Activated CD8-positive, alpha-beta memory T cell treated with anti-CD3 and anti-CD28 coated beads for 4 hours (primary cell): ENCODE measurements around the gene GTF2H1.

ENCODE experiments used
- DNase-seq, 2 donors: peaks; one replicate each; pipeline ENCODE4 v3.0.0-alpha.2; 2020; ENCODE audit warnings: low read depth in 2 of 2

The GTF2H1 gene

DNA sequence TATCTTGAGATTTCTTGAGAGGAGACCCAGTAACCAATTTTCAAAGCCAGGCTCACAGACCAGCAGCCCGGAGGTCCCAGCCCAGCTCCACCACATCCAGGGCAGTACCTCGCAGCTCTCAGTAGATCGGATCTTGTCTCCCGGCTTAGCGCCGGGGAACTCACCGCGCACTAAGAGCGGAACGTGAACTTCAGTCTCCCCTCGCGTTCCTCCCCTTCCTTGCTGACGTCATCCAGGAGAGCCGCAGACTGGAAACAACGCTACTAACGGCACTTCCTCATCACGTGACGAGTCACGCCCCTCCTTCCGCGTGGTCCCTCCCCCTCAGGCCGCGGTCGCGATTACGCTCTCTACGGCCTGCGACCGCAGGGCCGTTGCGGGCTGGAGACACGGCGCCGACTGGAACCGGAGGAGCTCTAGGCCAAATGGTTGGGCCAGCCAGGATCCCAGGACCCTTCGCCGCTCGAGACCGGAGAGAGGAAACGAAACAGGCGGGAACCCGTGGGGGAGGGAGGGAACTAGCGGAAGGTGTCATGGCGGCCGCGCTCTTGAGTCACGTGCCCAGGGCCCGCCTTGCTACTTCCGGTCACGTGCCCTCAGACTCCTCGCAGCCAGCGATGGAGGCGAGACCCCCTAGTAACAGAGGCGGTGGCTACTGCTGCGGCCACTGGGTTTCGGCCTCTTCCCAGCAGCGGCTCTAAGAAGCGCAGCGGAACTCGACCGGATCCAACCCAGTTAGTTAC lies at the start of gene GTF2H1, which contains the start of gene HPS5:
GTF2H1 (plus strand) TSS at position 599 of the 743 bp plus-strand sequence. CDS start 10,508 bp downstream, outside the sequence.
HPS5 (minus strand) TSS at position 172 of the 743 bp plus-strand sequence. CDS start 4,282 bp downstream, outside the sequence.
- DNase-seq: peak; percentile 93 to 94

DNA sequence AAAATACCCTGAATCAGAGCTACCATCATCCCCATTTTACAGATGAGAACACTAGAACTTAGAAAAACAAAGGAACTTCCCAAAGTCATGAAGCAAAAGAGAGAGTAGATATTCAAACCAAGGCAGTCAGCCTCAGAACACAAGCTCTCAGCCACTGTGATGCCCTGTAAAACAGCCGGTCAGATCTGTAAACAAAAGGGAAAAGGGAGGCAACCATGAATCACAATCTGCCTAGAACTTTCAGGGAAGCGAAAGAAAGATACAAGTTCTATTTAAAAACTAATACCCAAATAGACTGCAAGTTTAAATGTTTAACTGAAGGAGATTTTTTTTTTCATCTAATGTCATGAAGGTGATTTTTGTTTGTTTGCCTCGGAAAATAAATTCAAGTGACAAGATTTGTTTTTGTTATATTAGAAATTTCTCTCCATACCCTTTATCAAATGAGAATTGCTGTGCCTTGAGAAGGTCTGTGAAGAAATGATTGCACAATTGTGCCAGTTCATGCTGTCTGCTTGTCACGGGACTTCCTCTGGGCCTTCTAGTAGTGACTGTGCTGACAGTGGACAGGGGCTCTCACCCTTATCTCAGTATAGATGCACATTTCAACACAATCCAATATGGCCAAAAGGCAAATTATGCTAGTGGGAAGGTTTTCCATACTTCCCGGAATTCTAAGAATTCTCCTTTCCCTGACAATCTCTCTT lies 44.6 kb upstream of the GTF2H1 start:
- no peak for DNase-seq

DNA sequence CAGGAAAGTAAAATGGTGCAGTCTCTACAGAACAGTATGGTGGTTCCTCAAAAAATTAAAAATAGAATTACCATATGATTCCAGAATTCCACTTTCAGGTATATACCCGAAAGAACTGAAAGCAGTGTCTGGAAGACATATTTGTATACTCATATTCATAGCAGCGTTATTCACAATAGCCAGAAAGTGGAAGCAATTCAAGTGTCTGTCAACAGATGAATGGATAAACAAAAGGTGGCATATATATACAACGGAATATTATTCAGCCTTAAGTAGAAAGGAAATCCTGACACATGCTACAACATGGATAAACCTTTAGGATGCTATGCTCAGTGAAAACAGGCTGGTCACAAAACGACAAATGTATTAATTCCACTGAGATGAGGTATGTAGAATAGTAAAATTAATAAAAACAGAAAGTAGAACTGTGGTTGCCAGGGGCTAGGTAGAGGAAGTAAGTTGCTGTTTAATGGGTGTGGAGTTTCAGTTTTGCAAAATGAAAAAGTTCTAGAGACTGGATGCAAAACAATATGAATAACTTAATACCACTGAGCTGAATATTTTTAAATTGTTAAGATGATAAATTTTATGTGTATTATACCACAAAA lies 41.8 kb upstream of the GTF2H1 start:
- no peak for DNase-seq

DNA sequence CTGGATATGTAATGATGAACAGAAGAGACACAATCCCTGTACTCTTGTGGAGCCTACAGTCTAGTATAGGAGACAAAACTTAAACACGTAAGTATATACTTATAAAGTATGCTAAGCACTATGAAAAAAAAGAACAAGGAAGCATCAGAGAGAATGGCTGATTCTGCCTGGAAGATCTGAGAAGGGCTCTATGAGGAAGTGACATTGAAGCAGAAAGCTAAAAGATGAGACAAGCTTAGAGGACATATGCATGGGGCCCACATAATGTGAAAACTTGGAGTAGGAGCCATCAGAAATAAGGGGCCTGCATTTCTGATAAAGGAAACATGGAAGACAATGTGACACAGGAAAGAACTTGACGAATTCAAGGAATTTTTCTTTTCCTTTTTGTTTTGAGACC lies 39.7 kb upstream of the GTF2H1 start:
- DNase-seq: no peak

DNA sequence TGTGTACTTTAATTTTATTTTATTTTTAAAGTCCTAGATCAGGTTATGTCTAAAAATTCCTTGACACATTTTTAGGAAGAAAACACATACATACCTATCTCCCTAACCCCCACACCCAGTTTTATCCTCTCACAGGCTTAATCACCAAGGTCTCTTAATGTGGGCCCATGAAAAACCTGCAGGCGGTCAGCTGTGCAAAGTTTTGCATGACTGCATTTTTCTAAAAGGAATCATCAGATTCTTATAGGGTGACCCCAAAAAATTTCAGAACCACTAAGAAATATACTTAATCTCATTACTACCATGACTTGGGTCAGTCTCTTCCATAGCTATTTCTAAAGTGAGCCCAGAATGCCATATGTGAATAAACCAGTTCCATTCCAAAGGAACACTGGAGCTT lies 36.5 kb upstream of the GTF2H1 start:
- no peak for DNase-seq

DNA sequence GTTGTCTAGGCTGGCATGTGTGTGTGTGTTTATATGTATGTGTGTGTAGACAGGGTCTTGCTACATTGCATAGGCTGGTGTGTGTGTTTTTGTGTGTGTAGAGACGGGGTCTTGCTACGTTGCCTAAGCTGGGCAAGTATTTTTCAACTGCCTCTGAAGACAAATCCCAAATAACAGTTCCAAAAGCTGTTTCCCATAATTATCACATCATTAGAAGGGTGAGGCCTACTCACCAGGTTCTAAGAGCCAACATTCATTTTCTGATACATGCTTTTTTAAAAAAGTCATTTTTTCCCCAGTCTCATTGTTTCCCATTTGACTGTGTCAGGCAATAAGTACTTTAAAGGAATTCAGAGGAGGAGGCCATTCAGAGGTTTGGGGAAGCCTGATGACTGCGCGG lies 33.5 kb upstream of the GTF2H1 start:
- no peak for DNase-seq

DNA sequence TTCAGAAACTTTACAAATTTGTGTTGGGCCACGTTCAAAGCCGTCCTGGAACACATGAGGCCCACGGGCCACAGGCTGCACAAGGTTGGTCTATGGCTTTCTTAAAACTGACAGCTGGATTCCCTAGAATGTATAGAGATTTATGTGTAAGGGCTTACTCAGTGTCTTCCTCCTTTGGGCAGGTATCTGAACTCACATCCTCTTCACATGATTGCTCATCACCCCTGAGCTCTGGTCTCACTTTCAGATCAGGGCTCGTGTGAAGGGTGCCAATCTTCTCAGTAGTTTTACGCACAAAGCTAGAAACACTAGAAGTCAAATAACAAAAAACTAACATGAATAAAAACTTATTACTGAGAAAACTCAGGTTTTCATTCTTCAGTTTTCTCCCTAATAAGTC lies 27.5 kb upstream of the GTF2H1 start:
- DNase-seq: no peak

DNA sequence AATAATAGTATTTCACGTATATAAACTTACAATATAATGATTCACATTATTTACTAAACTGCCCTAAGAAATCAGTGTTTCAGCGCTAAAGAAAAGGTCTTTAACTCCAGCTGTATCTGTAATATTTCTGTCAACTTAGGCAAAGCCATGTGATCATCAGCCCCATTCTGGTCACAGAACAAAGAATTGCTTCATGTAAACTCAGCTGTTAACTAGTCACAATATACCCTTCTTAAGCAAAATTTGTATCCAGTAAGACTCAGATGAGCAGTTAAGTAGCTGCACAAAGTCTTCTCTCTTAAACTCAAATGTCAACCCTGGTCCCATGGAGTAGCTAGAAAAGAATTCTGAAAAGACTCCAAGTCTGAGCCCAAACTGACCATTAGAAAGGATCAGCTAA lies 27.1 kb upstream of the GTF2H1 start:
- DNase-seq: no peak

DNA sequence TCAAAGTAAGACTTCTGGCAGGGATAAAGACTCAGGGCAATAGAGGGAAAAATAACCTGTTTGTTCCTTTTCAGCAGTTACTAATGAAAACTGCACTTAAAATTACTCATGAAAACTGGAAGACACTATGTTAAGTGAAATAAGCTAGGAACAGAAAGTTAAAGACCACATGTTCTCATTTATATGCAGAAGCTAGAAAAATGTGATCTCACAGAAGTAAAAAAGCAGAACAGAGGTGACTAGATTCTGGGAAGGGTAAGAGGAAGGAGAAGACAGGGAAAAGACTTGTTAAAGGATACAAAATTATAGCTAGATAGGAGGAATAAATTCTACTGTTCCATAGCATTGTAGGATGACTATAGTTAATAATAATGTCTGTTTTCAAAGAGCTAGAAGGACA lies 22.6 kb upstream of the GTF2H1 start:
- no peak for DNase-seq

DNA sequence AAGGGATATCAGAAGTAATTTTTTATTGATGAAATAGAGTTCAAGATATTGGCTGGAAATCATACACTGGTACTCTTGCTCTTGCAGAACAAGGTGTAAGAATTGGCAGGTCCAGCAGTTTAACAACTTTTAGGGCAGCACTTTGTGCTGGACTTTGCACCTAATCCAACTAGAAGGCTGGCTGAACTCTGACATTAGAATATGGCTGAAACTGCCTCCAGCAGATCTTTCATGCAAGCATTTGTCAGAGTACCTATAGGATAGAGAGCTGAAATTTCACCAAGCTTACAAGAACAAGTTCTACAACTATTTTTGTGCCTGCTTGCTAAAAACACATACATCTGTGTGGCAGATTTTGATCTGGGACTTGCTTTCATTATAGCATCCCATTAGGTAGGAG lies 17.6 kb upstream of the GTF2H1 start:
- DNase-seq: no peak

DNA sequence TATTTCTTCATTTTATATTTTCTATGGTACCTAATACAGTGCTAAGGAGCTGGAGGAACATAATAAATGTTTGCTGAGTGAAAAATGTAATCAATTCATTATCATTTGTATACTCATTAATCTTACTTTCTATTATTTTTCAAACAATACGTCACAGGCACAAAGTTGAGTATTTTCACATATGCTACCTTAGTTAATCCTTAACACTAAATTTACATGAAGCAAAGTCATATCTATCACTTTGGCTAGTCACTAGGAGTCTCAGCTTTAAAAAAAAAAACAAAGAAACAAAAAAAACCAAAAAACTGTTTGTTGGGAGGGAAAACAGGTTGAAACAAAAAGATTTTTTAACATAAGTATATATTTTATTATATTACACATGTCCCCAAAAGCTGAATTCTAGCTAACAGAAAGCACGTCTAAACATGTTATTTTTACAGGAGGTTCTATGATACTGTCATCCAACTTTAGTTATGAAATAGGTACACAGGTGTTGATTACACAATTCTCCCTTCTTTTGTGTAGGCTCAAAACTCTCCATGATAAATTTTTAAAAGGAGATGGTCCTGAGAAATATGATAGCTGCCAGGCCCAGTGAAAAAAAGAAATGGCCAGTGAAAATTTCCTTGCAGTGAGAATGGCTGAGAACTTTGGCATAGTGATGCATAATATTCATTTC lies 14.8 kb upstream of the GTF2H1 start:
- DNase-seq: no peak

DNA sequence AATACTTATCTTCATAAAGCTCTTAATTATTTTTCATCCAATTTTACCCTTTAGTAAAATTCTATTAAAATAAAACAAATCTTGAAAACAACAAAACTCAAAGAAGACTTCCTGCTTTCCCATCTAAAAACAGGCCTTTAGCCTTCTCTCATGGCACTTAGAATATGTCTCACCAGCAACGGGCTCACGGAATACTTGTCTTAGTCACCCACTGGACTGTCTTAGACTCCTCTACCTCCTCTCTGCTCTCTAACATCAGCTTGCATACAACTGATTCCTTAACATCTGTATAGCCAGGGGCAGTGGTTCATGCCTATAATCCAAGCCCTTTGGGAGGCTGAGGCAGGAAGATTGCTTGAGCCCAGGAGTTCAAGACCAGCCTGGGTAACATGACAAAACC lies 14.1 kb upstream of the GTF2H1 start:
- DNase-seq: no peak

DNA sequence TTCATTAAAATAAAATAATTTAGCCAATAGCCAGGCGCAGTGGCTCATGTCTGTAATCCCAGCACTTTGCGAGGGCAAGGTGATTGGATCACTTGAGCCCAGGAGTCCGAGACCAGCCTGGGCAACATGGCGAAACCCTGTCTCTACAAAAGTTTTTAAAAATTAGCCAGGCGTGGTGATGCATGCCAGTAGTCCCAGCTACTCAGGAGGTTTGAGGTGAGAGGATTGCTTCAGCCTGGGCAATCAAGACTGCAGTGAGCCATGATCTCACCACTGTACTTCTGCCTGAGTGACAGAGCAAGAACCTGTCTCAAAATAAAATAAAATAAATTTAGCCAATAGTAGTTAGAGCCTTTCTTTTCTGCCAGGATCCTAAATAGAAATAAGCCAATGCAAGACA lies 12.7 kb upstream of the GTF2H1 start:
- no peak for DNase-seq

DNA sequence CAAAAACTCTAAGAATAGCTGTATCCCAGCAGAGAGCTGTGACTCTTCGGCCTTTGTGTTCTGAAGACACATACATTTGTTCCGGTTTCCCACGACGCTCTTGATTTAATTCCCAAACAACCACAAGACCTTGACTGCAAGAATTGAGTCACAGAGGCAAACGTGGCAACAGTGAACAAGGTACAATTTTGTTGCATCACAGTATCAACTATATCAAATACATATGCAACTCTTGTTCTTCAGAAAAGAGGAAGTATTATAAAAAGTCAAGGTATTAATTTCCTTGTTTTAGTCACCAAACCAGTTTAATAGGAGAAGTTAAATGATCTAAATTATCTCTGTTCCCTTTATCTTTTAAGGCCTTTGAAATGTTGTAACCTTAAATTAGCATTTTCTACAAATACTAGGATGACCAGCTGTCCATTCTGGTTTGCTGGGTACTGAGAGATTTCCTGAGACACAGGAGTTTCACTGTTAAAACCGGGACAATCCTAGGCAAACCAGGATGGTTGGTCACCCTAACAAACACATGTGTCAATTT lies 11.5 kb upstream of the GTF2H1 start:
- DNase-seq: no peak

DNA sequence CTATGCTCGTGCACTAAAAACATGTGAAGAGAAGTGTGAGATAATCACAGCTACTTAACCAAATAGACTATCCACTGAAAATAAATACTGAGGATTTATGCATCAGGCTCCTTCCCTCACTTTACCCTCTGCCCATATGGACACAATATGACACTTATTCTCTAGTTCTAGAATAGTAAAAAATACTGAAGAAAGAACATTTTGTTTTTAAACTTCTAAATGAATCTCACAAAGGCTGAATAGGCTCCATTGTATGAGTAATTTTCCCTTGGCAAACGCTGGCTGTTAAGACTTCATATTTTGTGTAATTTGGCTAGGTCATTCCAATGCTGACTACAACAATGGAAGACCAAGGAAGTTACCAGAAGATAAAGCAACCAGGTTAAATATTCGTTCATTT lies 10.4 kb upstream of the GTF2H1 start:
- no peak for DNase-seq

DNA sequence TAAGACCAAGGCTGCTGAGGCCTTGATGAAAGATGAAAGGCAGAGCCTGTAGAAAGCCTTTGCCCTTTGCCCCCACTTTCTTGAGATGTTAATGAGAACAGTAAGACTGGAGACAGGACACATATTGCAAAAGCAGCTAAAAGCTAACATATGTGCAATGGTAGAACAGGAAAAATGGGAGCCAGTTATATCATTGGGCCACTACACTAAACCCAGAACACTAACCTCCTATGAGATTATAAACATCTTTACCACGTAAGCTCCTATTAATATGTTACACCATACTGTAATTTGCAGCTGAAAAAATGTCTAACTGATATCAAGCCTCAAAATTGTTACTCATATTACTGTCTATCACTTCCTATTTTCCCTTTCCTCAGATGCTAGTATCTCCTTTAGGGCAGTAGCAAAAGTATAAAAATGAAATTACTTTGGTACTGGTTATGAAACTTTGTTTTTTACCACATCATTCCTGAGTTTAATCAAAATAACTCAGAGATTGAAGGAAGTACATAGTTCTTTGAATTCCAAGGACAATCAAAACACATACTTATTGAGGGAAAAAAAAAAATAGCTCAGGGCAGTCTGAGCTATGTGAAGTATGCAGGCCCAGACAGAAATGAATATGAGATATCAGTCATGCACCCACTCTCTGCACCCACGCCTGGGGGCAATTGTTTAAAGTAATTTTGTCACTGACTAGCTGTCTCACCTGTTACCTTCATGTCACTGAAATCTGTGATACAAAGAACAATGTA lies 9.5 kb upstream of the GTF2H1 start:
- no peak for DNase-seq

DNA sequence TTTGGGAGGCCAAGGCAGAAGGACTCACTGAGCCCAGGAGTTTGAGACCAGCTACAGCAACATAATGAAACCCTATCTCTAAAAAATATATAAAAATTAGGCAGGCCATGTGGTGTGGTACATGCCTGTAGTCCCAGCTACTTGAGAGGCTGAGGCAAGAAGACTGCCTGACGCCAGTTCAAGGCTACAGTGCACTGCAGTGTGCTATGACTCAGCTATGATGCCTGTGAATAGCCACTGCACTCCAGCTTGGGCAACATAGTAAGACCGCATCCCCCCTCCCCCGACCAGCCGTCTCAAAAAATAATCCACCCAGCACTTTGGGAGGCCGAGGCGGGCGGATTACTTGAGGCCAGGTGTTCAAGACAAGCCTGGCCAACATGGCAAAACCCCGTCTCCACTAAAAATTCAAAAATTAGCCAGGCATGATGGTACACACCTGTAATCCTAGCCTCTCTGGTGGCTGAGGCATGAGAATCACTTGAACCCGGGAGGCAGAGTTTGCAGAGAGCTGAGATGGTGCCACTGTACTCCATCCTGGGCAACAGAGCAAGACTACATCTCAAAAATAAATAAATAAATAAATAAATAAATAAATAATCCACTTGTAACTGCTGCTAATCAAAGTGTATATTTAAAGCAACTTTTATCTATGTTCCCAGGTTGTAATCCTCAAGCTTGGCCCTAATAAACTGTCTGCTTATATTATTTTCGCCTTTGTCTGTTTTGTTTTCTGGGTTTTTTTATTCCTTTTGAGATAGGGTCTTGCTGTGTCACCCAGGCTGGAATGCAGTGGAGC lies 8.2 kb upstream of the GTF2H1 start:
- no peak for DNase-seq

DNA sequence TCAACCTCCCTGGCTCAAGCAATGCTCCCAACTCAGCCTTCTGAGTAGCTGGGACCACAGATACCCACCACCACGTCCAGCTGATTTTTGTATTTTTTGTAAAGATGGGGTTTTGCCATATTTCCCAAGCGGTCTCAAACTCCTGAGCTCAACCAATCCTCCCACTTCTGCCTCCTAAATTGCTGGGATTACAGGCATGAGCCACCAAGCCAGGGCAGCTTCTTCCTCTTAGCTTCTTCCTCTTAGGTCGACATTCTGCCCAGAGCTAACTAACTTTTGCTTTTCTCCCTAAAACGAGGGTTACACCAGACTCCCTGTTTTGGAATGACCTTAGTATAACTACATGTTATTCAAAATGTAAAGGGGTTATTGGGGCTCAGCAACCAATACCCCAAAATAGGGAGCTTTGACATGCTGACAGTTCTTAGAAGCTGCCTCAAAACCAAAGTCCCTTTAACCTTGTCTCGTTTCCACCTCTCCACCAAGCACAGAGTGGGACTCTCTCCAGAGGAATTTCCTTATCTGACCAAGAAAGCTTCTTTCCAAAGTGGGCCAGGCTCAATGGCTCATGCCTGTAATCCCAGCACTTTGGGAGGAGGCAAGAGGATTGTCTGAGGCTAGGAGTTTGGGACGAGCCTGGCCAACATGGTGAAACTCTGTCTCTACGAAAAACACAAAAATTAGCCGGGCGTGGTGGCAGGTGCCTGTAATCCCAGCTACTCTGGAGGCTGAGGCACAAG lies 7.4 kb upstream of the GTF2H1 start:
- no peak for DNase-seq

DNA sequence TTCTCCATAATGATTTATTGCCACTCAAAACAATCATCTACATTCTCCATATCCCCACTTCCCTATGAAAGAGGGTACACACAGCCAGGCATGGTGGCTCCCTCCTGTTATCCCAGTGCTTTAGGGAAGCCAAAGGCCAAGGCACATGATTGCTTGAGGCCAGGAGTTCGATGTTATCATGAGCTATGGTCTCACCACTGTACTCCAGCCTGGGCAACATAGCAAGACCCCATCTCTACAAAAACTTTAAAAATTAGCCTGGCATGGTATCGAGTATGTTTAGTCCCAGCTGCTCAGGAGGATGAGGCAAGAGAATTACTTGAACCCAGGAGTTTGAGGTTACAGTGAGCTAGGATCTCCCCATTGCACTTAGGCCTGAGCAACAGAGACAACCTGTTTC lies 6.5 kb upstream of the GTF2H1 start:
- no peak for DNase-seq

DNA sequence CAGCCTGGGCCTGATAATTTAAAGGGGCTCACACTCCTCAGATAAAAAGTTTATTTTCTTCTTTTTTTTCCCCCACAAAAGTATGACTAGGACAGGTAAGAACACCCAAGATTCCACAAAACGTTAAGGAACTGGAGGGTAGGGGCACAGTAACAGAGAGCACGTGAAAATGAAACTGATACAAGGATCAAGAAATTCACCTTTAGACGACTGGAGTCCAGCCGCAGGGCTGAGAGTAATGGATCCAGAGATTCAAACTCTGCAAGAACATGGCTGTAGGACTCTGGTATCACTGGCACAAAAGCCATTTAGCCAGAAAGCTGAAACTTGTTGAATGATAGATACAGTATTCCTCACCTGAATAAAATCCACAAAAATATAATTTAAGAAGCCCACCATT lies 4.8 kb upstream of the GTF2H1 start:
- DNase-seq: no peak
